Measurements from ENCODE around the gene SUPT5H. TPM values are rescaled to one million over a fixed set of nuclear protein-coding genes. Genes with fewer than 3 reads are reported as not detected.

SUPT5H gene
- total and polyA plus RNA-seq, 2 of the 13 experiments (the other 11 are each of a cell fraction or from before 2014, with no cell fraction given): 48.2 to 51.7 TPM

- TF ChIP-seq TBX3 (IDR thresholded peaks at IDR 0.05; ENCODE audit: borderline replicate concordance) (no peak), CBFB (CRISPR knock-in tag; IDR thresholded peaks at IDR 0.05) (no peak)
These were observed 2.9 kb downstream of the SUPT5H start (continued) for GRCh38 chr19:39448271-39448670.

GRCh38 chr19:39449116-39449797, 3.9 kb downstream of the SUPT5H start:
- peaks cover 54% of the 10 kb centered on the region for H3K4me1 ChIP-seq (ENCODE audit: insufficient read depth, low read length)
- H3K36me3 ChIP-seq (replicated peaks in 1 of 2; ENCODE audit: control insufficient read depth in 1 of 2, insufficient read depth in 2 of 2, low read length in 2 of 2): peaks cover 12 to 34% of the 10 kb centered on the region in 2 experiments; a peak in 4 of 5 replicates
- no peak overlapping the region for H3K4me2 ChIP-seq (ENCODE audit: low read depth, low read length)
- ATAC-seq (no peak), DNase-seq (ENCODE audit: low spot score) (no peak), FAIRE-seq (no peak)
- intact Hi-C loops (cut with micrococcal nuclease; ENCODE audit: unreplicated experiment): no loop called here
- no TSS peak for BruUV-seq (replicated peaks)
- CTCF ChIA-PET (ENCODE audit: low intra/inter-chr PET ratio, low total read pairs): no interaction called here
- no peak overlapping the region for H3K27ac ChIP-seq (ENCODE audit: extremely low read length, insufficient read depth, low read length)
- TF ChIP-seq MAFF (IDR thresholded peaks at IDR 0.05; ENCODE audit: low read depth, low read length): no peak
- TF ChIP-seq AKNA (CRISPR knock-in tag; IDR thresholded peaks at IDR 0.05; ENCODE audit: borderline replicate concordance): no peak
- no peak for TF ChIP-seq ZNF180 (CRISPR knock-in tag; IDR thresholded peaks at IDR 0.05; ENCODE audit: borderline replicate concordance, low read depth)
- no peak for TF ChIP-seq THYN1 (CRISPR knock-in tag; IDR thresholded peaks at IDR 0.05; ENCODE audit: borderline replicate concordance, low read depth)
- TF ChIP-seq MATR3 (CRISPR knock-in tag; IDR thresholded peaks at IDR 0.05): no peak
- no peak for TF ChIP-seq MEIS1 (CRISPR knock-in tag; IDR thresholded peaks at IDR 0.05; ENCODE audit: borderline replicate concordance)
- TF ChIP-seq SRF (IDR thresholded peaks at IDR 0.05; ENCODE audit: low read depth, low read length): no peak
- TF ChIP-seq ZNF580 (CRISPR knock-in tag; IDR thresholded peaks at IDR 0.05; ENCODE audit: borderline replicate concordance, low read depth): no peak
- POLR2A ChIA-PET: interaction anchor here (1.6 to 2.0 kb wide), 2 partner anchors 14 kb away, joined by 4 to 10 read pairs; partner anchors contain the start of gene RPS16
- peaks cover 82% of the 10 kb centered on the region for H3K79me2 ChIP-seq (ENCODE audit: insufficient read depth, low read length)
- H3K9ac ChIP-seq (ENCODE audit: insufficient read depth, low read depth, low read length): no peak overlapping the region
- 0 out of 2 replicates have a peak, but pooled peaks cover 3% of the 10 kb centered on the region for H4K20me1 ChIP-seq (ENCODE audit: insufficient read depth, low read length)
- peaks cover 0 to 3% of the 10 kb centered on the region in 2 experiments; a peak in 1 of 5 replicates for H3K27me3 ChIP-seq (ENCODE audit: control insufficient read depth in 1 of 2, insufficient read depth in 2 of 2, low read length in 2 of 2)
- H3K9me3 ChIP-seq (ENCODE audit: low read length): no peaks in the 10 kb centered on the region
- H2AFZ ChIP-seq (ENCODE audit: low read length): no peak overlapping the region
- in situ Hi-C loops (cut with HindIII; ENCODE audit: extremely low pct_ligation_motif_present, low pct_unique_long_range_greater_than_20kb): no loop called here
- 91% methylated on average over 8 of the region's 8 CpGs for WGBS (ENCODE audit: low lambda C conversion rate)
- no peak overlapping the region for H3K4me3 ChIP-seq (replicated peaks in 1 of 3; ENCODE audit: insufficient read depth in 1 of 3, low read depth in 2 of 3, low read length in 3 of 3)
